Measurements from ENCODE around the gene ACACB.

ACACB gene

GRCh38 chr12:109115758-109116610, at the start of gene ACACB:
Gene ACACB, plus strand, starts transcription at chr12:109116587. Its CDS starts 22,819 bp downstream, at chr12:109139406.
- no peak for DNase-seq

- no peak for DNase-seq
Measured at GRCh38 chr12:109069307-109070271, 46.8 kb upstream of the ACACB start.

GRCh38 chr12:109074866-109075265, 41.5 kb upstream of the ACACB start:
- no peak for DNase-seq

- no peak for DNase-seq
Measured at GRCh38 chr12:109082751-109083150, 33.6 kb upstream of the ACACB start.

- DNase-seq, result no peak
Measured at GRCh38 chr12:109084425-109084824, 32.0 kb upstream of the ACACB start.

GRCh38 chr12:109085590-109085989, 30.8 kb upstream of the ACACB start:
- DNase-seq, result no peak

GRCh38 chr12:109087250-109087649, 29.1 kb upstream of the ACACB start:
- no peak for DNase-seq

- no peak for DNase-seq
Measured at GRCh38 chr12:109088818-109089217, 27.6 kb upstream of the ACACB start.

- DNase-seq, result no peak
Measured at GRCh38 chr12:109089683-109090082, 26.7 kb upstream of the ACACB start.

GRCh38 chr12:109092497-109093021, 23.8 kb upstream of the ACACB start:
- no peak for DNase-seq

GRCh38 chr12:109093022-109093918, 23.1 kb upstream of the ACACB start, which contains the start of gene ALKBH2:
Gene ALKBH2, minus strand, starts transcription at chr12:109093472. Its CDS starts 686 bp downstream, at chr12:109092786.
- DNase-seq, result peak; percentile 83

GRCh38 chr12:109097140-109097434, 19.3 kb upstream of the ACACB start:
- no peak for DNase-seq

GRCh38 chr12:109097435-109098182, 18.8 kb upstream of the ACACB start, which contains the start of gene UNG:
Gene UNG, plus strand, starts transcription at chr12:109097597. Its CDS starts 83 bp downstream, at chr12:109097680.
- DNase-seq, result peak; percentile 89

GRCh38 chr12:109098183-109098604, 18.2 kb upstream of the ACACB start:
- DNase-seq, result no peak

GRCh38 chr12:109098651-109099050, 17.7 kb upstream of the ACACB start:
- no peak for DNase-seq

- DNase-seq, result no peak
Measured at GRCh38 chr12:109099431-109100020, 16.9 kb upstream of the ACACB start.

GRCh38 chr12:109100741-109101140, 15.6 kb upstream of the ACACB start:
- DNase-seq, result no peak

GRCh38 chr12:109102491-109102890, 13.9 kb upstream of the ACACB start:
- DNase-seq, result no peak

- no peak for DNase-seq
Measured at GRCh38 chr12:109105176-109105575, 11.2 kb upstream of the ACACB start.

GRCh38 chr12:109109746-109110350, 6.5 kb upstream of the ACACB start:
- DNase-seq, result no peak

Data from NCI-H1092 (cell line).